Measurements from ENCODE around the gene CEP85L. TPM values are rescaled to one million over a fixed set of nuclear protein-coding genes. Genes with fewer than 3 reads are reported as not detected.

CEP85L gene
- total and polyA plus RNA-seq, 10 of the 15 experiments (the other 5 are each of a cell fraction or from before 2014, with no cell fraction given) = 1.8 to 10.9 (median 7.1) TPM

DNA sequence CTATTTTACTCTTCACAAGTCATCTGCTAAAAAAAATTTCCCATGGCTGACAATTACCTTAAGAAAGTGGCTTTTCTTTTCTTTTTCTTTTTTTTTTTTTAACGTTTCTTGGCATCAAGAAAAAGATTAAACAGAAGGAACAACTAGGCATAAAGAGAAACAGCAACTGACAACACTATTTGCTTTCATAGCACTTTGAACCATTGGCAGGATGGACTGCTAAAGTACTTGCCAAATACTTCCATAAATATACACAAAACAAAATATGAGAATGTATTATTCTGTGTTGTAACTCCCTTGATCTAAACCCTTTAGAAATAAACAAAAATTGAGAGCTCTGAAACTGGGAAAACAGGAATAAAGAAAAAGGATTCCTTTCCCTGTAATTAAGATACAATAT lies 123.3 kb downstream of the CEP85L start:
- SMC1A ChIA-PET (ENCODE audit: uncharacterized antibody, unreplicated experiment) = no interaction called here

DNA sequence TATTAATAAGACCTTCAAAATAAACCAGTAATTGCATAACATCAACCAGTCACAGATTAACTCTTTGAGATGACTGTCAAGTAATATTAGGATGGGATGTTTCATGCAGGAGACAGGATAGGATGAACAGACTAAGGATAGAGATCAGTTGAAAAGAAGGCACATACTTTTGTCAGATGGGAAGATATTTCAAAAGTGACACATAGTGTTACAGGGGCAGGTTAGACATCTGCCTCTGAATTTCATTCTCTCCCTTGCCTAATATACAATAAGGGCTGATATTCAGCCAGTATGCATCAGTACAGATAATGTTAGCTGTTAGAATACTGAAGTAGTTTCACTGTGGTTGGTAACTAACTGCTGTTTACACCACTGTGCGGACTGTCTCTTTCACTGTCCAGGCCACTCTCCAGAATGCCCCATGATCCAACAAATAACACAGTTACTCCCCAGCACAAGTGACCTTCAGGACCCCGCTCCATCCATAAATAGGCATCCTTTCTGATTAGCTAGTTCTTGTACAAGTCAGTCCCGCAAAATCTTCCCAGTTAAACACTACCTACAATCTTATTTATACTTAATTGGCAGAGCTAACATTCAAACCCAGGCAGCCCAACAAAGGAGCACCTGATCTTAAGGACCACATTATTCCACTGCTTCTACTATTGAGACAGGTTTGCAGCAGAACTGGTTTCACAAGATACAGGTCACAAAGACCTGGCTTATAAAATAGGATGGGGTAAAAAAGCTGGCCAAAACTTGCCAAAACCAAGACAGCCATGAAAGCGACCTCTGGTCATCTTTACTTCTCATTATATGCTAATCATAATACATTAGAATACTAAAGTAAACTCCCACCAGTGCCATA lies 125.2 kb downstream of the CEP85L start:
- CTCF ChIA-PET = interaction anchor here (1.6 kb wide), 1 partner anchor 16 kb away, joined by 3 read pairs; no protein-coding TSS in a partner anchor
- in situ Hi-C loops (cut with MboI) = no loop called here

More for the DNA sequence above, 123.3 kb downstream of the CEP85L start:
- no peak overlapping the region for H3K4me2 ChIP-seq (ENCODE audit: control insufficient read depth, insufficient read depth)
- no peak for FAIRE-seq
- TF ChIP-seq NR2F1 (conservative IDR thresholded peaks at IDR 0.05) (no peak), RAD21 (IDR thresholded peaks at IDR 0.05; ENCODE audit: insufficient read depth, low read depth, low read length) (no peak)
- no peak for DNase-seq (ENCODE audit: low read depth, low spot score)
- in situ Hi-C loops (cut with MboI) (no loop called here), intact Hi-C loops (cut with micrococcal nuclease; ENCODE audit: unreplicated experiment) (no loop called here)
- H3K27me3 ChIP-seq (replicated peaks in 1 of 2; ENCODE audit: control insufficient read depth in 2 of 2, insufficient read depth in 2 of 2, low read length in 1 of 2) = no peaks in the 10 kb centered on the region
- whole genome bisulfite sequencing (ENCODE audit: insufficient coverage, insufficient replicate concordance, low lambda C conversion rate, missing lambda C conversion rate) = no CpG with 5 or more reads among the region's 1 CpG
- no peaks in the 10 kb centered on the region for H3K36me3 ChIP-seq (ENCODE audit: control insufficient read depth in 2 of 2, insufficient read depth in 2 of 2, low read length in 1 of 2)
- no peak overlapping the region for H3K27ac ChIP-seq (ENCODE audit: control insufficient read depth, insufficient read depth)
- H3K9me3 ChIP-seq (replicated peaks; ENCODE audit: control insufficient read depth, insufficient read depth, low read length) = no peaks in the 10 kb centered on the region; the same call in 2 of the 3 replicates
- BruUV-seq (replicated peaks) = no TSS peak
- ChIA-PET RAD21 (ENCODE audit: unreplicated experiment) (no interaction called here), POLR2A (no interaction called here), CTCF (interaction anchor here (1.4 kb wide), 1 partner anchor 17 kb away, joined by 3 read pairs; no protein-coding TSS in a partner anchor)
- no peak for ATAC-seq
- H2AFZ ChIP-seq (ENCODE audit: control insufficient read depth, low read depth, low read length) = no peak overlapping the region
- no peaks in the 10 kb centered on the region for H3K79me2 ChIP-seq (ENCODE audit: control insufficient read depth, insufficient read depth, low read length)
- no peak overlapping the region for H3K9ac ChIP-seq (ENCODE audit: control insufficient read depth, insufficient read depth, low read length)
- H3K4me1 ChIP-seq (ENCODE audit: control insufficient read depth, insufficient read depth, low read length) = no peaks in the 10 kb centered on the region
- H4K20me1 ChIP-seq (ENCODE audit: control insufficient read depth, insufficient read depth) = no peaks in the 10 kb centered on the region
- no peak overlapping the region for H3K4me3 ChIP-seq

More for the DNA sequence above, 125.2 kb downstream of the CEP85L start:
- DNase-seq (ENCODE audit: low read depth, low spot score) = no peak
- TF ChIP-seq CBX5 (IDR thresholded peaks at IDR 0.05; ENCODE audit: low read depth) (no peak), CHD1 (IDR thresholded peaks at IDR 0.05; ENCODE audit: low read depth, low read length) (no peak), HDAC6 (IDR thresholded peaks at IDR 0.05; ENCODE audit: unreplicated experiment) (no peak), POLR2A (IDR thresholded peaks at IDR 0.05; ENCODE audit: low read depth, low read length) (no peak), RFX5 (IDR thresholded peaks at IDR 0.05; ENCODE audit: low read depth, low read length) (no peak), ZNF207 (IDR thresholded peaks at IDR 0.05; ENCODE audit: borderline replicate concordance) (no peak), BCL11A (IDR thresholded peaks at IDR 0.05; ENCODE audit: low read depth, low read length) (no peak), POU2F2 (IDR thresholded peaks at IDR 0.05; ENCODE audit: borderline replicate concordance, low read depth, low read length) (no peak)
- TF ChIP-seq, protein P1, sequence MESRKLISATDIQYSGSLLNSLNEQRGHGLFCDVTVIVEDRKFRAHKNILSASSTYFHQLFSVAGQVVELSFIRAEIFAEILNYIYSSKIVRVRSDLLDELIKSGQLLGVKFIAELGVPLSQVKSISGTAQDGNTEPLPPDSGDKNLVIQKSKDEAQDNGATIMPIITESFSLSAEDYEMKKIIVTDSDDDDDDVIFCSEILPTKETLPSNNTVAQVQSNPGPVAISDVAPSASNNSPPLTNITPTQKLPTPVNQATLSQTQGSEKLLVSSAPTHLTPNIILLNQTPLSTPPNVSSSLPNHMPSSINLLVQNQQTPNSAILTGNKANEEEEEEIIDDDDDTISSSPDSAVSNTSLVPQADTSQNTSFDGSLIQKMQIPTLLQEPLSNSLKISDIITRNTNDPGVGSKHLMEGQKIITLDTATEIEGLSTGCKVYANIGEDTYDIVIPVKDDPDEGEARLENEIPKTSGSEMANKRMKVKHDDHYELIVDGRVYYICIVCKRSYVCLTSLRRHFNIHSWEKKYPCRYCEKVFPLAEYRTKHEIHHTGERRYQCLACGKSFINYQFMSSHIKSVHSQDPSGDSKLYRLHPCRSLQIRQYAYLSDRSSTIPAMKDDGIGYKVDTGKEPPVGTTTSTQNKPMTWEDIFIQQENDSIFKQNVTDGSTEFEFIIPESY (IDR thresholded peaks at IDR 0.05) = no peak
- TF ChIP-seq, protein P2, sequence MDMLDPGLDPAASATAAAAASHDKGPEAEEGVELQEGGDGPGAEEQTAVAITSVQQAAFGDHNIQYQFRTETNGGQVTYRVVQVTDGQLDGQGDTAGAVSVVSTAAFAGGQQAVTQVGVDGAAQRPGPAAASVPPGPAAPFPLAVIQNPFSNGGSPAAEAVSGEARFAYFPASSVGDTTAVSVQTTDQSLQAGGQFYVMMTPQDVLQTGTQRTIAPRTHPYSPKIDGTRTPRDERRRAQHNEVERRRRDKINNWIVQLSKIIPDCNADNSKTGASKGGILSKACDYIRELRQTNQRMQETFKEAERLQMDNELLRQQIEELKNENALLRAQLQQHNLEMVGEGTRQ (IDR thresholded peaks at IDR 0.05; ENCODE audit: borderline replicate concordance, low read depth, low read length) = no peak
- SMC1A ChIA-PET (ENCODE audit: uncharacterized antibody, unreplicated experiment) = no interaction called here
- 99% methylated on average over 4 of the region's 4 CpGs for WGBS (ENCODE audit: insufficient coverage, insufficient replicate concordance, low lambda C conversion rate, missing lambda C conversion rate)
- H3K27me3 ChIP-seq (replicated peaks in 1 of 2; ENCODE audit: control insufficient read depth in 2 of 2, insufficient read depth in 2 of 2, low read length in 1 of 2) = no peaks in the 10 kb centered on the region
- H4K20me1 ChIP-seq (ENCODE audit: control insufficient read depth, insufficient read depth) = no peaks in the 10 kb centered on the region
- no peak for FAIRE-seq
- H3K4me3 ChIP-seq = no peak overlapping the region
- ATAC-seq = no peak
- H3K79me2 ChIP-seq (ENCODE audit: control insufficient read depth, insufficient read depth, low read length) = no peaks in the 10 kb centered on the region
- H2AFZ ChIP-seq (ENCODE audit: control insufficient read depth, low read depth, low read length) = no peak overlapping the region
- POLR2A ChIA-PET = no interaction called here
- intact Hi-C loops (cut with micrococcal nuclease; ENCODE audit: unreplicated experiment) = no loop called here
- H3K4me1 ChIP-seq (ENCODE audit: control insufficient read depth, insufficient read depth, low read length) = no peaks in the 10 kb centered on the region
- no TSS peak for BruUV-seq (replicated peaks)
- RAD21 ChIA-PET (ENCODE audit: unreplicated experiment) = no interaction called here
- H3K4me2 ChIP-seq (ENCODE audit: control insufficient read depth, insufficient read depth) = no peak overlapping the region
- H3K9me3 ChIP-seq (replicated peaks; ENCODE audit: control insufficient read depth, insufficient read depth, low read length) = no peaks in the 10 kb centered on the region; the same call in 2 of the 3 replicates
- peaks cover 0 to 3% of the 10 kb centered on the region in 2 experiments; a peak in 1 of 4 replicates for H3K36me3 ChIP-seq (ENCODE audit: control insufficient read depth in 2 of 2, insufficient read depth in 2 of 2, low read length in 1 of 2)
- no peak overlapping the region for H3K9ac ChIP-seq (ENCODE audit: control insufficient read depth, insufficient read depth, low read length)
- no peak overlapping the region for H3K27ac ChIP-seq (ENCODE audit: control insufficient read depth, insufficient read depth)

Measured in GM12878 (cell line).